Measurements from ENCODE around the gene CNNM3. TPM values are rescaled to one million over a fixed set of nuclear protein-coding genes. Genes with fewer than 3 reads are reported as not detected.

CNNM3 gene
- total RNA-seq, 1 experiment from 2014 or later: 34.0 TPM

DNA sequence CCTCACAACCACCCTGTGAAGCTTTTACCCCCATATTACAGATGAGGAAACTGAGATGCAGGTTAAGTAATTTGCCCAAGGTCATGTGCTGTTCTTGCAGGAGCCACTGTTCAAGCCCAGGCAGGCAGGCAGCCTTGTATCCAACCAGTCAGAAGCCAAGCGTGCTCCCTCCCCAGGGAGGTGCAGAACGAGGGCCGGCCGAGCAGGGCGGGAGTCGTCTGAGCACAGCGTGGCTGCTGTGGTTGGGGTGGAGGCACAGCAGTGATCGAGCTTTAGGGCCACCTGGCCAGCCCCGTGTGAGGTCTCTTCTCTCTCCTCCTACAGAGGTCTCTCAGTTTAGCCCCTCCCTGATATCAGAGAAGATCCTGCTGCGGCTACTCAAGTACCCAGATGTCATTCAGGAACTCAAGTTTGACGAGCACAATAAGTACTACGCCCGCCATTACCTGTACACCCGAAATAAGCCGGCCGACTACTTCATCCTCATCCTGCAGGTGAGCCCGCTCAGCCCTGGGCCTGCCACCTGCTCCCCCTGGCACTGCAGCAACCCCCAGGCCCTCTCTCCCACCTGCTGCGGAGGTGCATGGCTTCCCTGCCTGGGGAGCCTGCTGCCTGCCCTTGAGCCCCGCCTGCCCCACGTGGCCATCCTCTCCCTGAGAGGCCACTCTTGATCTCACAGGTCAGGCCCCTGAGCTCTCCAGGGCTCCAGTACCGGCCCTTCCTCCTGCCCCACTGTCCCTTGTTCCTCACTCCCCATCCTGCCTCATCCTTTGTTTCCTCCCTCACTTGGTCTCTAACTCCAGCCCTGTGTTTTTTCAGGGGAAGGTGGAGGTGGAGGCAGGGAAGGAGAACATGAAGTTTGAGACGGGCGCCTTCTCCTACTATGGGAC is 17.1 kb upstream of the CNNM3 start:
- Histone ChIP-seq H3K36me3 (ENCODE audit: control insufficient read depth, insufficient read depth, low read length) (no peaks in the 10 kb centered on the region), H3K27me3 (ENCODE audit: control insufficient read depth, insufficient read depth, low read length) (no peaks in the 10 kb centered on the region), H3K4me1 (ENCODE audit: control insufficient read depth, insufficient read depth, low read length) (no peaks in the 10 kb centered on the region; the same call in 1 of the 2 replicates), H3K4me3 (ENCODE audit: low read depth in 2 of 2, low read length in 2 of 2) (no peak overlapping the region), H3K27ac (ENCODE audit: low read length) (no peak overlapping the region), H3K9me3 (ENCODE audit: control insufficient read depth, insufficient read depth, low read depth, low read length) (no peaks in the 10 kb centered on the region)
- ATAC-seq (no peak), DNase-seq (ENCODE audit: low read depth, low spot score) (no peak)
- BruUV-seq (replicated peaks): no TSS peak
- intact Hi-C loops (cut with micrococcal nuclease; ENCODE audit: unreplicated experiment) (no loop called here), in situ Hi-C loops (cut with HindIII; ENCODE audit: low pct_unique_long_range_greater_than_20kb, low sequenced_read_pairs) (no loop called here)
- ChIA-PET POLR2A (interaction anchor here (0.6 kb wide), 1 partner anchor 59 kb away, joined by 4 read pairs; the partner anchor contains the start of gene ANKRD39), CTCF (interaction anchor here (0.5 kb wide), 1 partner anchor 11 kb away, joined by 7 read pairs; no protein-coding TSS in a partner anchor)
- TF ChIP-seq, protein P1, sequence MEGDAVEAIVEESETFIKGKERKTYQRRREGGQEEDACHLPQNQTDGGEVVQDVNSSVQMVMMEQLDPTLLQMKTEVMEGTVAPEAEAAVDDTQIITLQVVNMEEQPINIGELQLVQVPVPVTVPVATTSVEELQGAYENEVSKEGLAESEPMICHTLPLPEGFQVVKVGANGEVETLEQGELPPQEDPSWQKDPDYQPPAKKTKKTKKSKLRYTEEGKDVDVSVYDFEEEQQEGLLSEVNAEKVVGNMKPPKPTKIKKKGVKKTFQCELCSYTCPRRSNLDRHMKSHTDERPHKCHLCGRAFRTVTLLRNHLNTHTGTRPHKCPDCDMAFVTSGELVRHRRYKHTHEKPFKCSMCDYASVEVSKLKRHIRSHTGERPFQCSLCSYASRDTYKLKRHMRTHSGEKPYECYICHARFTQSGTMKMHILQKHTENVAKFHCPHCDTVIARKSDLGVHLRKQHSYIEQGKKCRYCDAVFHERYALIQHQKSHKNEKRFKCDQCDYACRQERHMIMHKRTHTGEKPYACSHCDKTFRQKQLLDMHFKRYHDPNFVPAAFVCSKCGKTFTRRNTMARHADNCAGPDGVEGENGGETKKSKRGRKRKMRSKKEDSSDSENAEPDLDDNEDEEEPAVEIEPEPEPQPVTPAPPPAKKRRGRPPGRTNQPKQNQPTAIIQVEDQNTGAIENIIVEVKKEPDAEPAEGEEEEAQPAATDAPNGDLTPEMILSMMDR (IDR thresholded peaks at IDR 0.05): no peak
- TF ChIP-seq, protein P2, sequence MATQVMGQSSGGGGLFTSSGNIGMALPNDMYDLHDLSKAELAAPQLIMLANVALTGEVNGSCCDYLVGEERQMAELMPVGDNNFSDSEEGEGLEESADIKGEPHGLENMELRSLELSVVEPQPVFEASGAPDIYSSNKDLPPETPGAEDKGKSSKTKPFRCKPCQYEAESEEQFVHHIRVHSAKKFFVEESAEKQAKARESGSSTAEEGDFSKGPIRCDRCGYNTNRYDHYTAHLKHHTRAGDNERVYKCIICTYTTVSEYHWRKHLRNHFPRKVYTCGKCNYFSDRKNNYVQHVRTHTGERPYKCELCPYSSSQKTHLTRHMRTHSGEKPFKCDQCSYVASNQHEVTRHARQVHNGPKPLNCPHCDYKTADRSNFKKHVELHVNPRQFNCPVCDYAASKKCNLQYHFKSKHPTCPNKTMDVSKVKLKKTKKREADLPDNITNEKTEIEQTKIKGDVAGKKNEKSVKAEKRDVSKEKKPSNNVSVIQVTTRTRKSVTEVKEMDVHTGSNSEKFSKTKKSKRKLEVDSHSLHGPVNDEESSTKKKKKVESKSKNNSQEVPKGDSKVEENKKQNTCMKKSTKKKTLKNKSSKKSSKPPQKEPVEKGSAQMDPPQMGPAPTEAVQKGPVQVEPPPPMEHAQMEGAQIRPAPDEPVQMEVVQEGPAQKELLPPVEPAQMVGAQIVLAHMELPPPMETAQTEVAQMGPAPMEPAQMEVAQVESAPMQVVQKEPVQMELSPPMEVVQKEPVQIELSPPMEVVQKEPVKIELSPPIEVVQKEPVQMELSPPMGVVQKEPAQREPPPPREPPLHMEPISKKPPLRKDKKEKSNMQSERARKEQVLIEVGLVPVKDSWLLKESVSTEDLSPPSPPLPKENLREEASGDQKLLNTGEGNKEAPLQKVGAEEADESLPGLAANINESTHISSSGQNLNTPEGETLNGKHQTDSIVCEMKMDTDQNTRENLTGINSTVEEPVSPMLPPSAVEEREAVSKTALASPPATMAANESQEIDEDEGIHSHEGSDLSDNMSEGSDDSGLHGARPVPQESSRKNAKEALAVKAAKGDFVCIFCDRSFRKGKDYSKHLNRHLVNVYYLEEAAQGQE (IDR thresholded peaks at IDR 0.05; ENCODE audit: insufficient read depth in 1 of 2, low read depth in 2 of 2, low read length in 1 of 2): no peak
- TF ChIP-seq SIN3A (IDR thresholded peaks at IDR 0.05; ENCODE audit: borderline replicate concordance, insufficient read depth, low read depth, low read length) (no peak), POLR2AphosphoS5 (IDR thresholded peaks at IDR 0.05; ENCODE audit: low read depth, low read length) (no peak), TCF7L2 (IDR thresholded peaks at IDR 0.05; ENCODE audit: low read depth, low read length) (no peak)

DNA sequence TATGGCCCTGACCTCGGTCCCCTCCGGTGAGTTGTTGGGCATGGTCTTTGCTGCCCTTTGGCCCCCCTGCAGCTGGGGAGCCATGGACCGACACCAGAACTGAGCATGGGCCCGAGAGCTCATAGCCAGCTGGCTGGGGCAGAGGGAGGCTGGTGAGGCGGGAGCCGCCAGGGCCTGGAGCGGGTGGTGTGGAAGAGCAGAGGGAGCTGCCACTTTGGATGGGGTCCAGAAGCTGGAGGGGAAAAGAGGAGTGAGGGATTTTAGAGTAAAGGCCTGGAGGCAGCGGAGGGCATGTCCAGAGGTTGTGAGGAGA is 16.5 kb upstream of the CNNM3 start:
- no peaks in the 10 kb centered on the region; the same call in 1 of the 2 replicates for H3K4me1 ChIP-seq (ENCODE audit: control insufficient read depth, insufficient read depth, low read length)
- DNase-seq (ENCODE audit: low read depth, low spot score) (no peak), ATAC-seq (no peak)
- TF ChIP-seq, protein P1 (IDR thresholded peaks at IDR 0.05): no peak
- TF ChIP-seq POLR2AphosphoS5 (IDR thresholded peaks at IDR 0.05; ENCODE audit: low read depth, low read length) (no peak), SIN3A (IDR thresholded peaks at IDR 0.05; ENCODE audit: borderline replicate concordance, insufficient read depth, low read depth, low read length) (no peak), TCF7L2 (IDR thresholded peaks at IDR 0.05; ENCODE audit: low read depth, low read length) (no peak)
- TF ChIP-seq, protein P2 (IDR thresholded peaks at IDR 0.05; ENCODE audit: insufficient read depth in 1 of 2, low read depth in 2 of 2, low read length in 1 of 2): no peak
- H3K36me3 ChIP-seq (ENCODE audit: control insufficient read depth, insufficient read depth, low read length): no peaks in the 10 kb centered on the region
- BruUV-seq (replicated peaks): no TSS peak
- H3K27me3 ChIP-seq (ENCODE audit: control insufficient read depth, insufficient read depth, low read length): no peaks in the 10 kb centered on the region
- H3K4me3 ChIP-seq (ENCODE audit: low read depth in 2 of 2, low read length in 2 of 2): no peak overlapping the region
- CTCF ChIA-PET: interaction anchor here (0.5 to 0.6 kb wide), 2 partner anchors 80 to 154 kb away, joined by 3 to 7 read pairs; no protein-coding TSS in a partner anchor
- intact Hi-C loops (cut with micrococcal nuclease; ENCODE audit: unreplicated experiment) (no loop called here), in situ Hi-C loops (cut with HindIII; ENCODE audit: low pct_unique_long_range_greater_than_20kb, low sequenced_read_pairs) (no loop called here)
- no peak overlapping the region for H3K27ac ChIP-seq (ENCODE audit: low read length)
- POLR2A ChIA-PET: interaction anchor here (0.5 kb wide), 1 partner anchor 185 kb away, joined by 3 read pairs; no protein-coding TSS in a partner anchor
- no peaks in the 10 kb centered on the region for H3K9me3 ChIP-seq (ENCODE audit: control insufficient read depth, insufficient read depth, low read depth, low read length)
